CD1c-positive myeloid dendritic cell (primary cell): Measurements from ENCODE around the gene HACD2.
"Not testable (repeated sequence)": the region's sequence is repeated elsewhere in the genome, so short reads cannot be mapped to it uniquely, and the experiment has no call there.

Experiments
- DNase-seq: peaks from one replicate; pipeline ENCODE4 v3.0.0-alpha.2; 2016; ENCODE audit errors: extremely low spot score

Gene HACD2

DNA sequence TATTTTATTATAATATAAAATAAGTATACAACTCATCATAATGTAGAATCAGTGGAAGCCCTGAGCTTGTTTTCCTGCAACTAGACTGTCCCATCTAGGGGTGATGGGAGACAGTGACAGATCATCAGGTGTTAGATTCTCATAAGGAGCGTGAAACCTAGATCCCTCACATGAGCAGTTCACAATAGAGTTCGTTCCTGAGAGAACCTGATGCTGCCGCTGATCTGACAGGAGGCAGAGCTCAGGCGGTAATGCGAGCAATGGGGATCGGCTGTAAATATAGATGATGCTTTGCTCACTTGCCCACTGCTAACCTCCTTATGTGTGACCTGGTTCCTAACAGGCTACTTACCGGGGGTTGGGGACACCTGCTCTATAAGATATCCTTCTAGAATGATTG is 26.8 kb upstream of the HACD2 start:
- not testable (repeated sequence) for DNase-seq

DNA sequence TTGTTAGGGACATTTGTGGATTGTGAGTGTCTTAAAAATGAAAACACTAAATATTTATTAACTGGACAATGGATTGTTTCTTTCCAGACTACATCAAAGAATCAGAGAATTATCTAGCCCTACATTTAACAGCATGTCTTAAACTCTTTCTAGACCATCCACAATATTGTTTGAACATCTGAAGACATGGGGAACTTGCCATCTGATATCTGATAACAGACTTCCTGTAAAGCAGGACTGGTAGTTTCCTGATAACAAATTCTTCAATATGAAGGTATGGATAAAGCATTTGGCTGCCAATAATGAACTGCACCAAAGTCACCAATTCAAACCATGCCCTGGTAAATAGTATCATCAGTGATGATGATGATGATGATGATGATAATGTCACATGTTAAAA is 26.2 kb upstream of the HACD2 start:
- no peak for DNase-seq

DNA sequence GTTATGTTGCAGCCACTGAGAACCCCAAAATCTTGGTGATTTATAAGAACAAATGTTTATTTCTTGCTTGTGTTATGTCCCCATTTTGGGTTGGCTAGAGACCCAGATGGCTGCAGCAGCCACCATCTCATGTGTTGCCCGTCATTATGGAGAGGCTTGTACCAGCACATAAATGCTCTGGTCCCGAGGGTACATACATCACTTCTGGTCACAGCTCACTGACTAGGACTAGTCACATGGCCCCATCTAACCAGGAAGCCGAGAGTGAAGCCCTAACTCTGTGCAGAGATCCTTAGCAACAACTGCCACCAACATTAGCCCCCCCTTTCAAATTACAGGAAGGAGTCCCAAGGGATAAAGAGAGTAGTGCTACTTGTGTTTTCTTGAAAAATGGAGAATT is 25.5 kb upstream of the HACD2 start:
- DNase-seq: no peak

DNA sequence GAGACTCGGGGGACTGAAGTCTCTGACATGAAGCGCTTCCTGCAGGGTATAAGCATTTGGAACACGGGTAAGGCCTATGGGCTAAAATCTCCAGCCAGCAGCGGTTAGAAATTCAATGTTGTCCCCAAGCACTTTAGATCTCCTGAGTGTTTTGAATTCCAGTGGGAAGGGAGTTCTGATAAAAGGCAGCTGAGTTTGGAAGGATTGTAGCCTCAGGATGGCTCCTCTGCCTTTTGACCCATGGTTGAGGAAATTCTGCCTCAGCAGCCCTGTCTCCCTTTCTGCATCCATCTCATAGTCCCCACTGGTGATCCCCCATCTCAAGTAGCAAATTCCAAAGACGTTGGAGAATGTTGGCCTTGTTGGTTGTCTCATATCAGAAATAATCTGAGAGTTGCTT is 24.2 kb upstream of the HACD2 start:
- DNase-seq: no peak

DNA sequence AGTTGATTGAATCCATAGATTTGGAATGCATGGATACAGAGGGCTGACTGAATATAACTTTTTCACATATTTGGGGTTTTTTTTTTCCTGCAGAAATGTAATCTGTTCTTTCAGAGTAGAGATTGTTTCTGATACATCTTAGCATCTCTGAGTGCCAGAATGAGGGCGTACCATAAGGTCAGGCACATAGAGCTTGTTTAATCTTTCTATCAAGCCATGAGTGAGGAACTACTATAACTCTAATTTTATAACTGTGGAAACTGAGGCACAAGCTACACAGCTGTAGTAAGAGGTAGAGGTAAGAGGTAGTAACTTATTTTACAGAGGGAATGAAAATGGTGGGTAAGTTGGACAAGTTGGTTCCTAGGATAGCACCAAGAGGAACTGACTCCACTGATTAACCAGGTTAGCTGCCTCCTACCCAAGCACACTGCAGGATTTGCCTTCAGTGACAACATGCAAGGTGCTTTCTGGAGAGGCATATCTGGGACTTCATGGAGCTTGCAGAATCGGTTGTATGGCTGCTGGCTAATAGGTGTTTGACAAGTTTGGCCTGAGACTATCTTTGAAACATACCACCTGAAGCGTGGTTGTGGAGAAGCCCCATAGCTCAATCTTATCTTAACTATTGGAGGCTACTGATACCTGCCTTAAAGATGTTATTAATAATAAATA is 23.5 kb upstream of the HACD2 start:
- no peak for DNase-seq

DNA sequence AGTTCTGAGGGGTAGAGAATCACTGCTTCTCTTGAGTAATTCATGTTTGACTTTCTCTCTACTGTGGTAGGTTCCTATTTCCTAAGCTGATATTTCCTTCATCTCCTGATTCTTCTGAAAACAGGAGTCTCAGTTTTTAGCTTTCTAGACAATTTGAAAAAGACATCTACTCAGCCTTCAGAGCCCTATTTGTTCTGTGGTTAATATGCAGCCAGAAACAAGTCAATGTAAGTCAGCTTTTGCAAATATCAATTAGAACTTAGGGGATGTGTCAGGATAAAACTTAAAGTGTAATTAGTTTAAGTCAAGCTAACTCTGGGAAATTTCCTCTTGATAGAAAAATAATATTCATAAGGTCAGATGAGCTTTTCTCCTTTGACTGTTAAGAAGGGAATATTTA is 21.7 kb upstream of the HACD2 start:
- DNase-seq: no peak

DNA sequence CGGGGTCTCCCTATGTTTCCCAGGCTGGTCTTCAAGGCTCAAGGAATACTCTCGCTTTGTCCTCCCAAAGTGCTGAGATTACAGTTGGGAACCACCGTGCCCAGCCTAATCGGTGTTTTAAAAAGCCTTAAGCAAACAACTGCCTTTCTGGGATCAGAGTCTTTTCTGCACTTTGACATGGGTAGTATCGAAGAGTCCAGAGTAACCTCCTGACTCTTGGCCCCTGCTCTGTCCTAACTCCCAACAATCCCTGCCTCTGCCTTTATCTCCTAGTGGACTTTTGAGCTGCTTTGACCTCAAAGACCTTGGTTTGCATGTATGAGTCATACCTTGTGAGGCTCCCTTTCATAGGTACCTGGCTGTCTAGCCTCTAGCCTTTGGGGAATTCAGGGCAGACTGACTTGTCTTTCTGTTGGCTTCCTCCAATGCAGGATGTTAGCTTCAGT is 21.0 kb upstream of the HACD2 start:
- DNase-seq: no peak

DNA sequence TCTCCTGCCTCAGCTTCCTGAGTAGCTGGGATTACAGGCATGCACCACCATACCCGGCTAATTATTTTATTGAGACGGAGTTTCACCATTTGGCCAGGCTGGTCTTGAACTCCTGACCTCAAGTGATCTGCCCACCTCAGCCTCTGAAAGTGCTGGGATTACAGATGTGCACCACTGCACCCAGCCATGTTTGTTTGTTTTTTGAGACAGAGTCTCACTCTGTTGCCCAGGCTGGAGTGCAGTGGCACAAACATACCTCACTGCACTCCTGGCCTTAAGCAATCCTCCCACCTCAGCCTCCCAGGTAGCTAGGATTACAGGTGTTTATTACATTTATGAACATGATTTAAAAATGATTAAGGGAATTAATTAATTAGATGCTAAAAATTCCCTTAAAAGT is 18.3 kb upstream of the HACD2 start:
- DNase-seq: not testable (repeated sequence)

DNA sequence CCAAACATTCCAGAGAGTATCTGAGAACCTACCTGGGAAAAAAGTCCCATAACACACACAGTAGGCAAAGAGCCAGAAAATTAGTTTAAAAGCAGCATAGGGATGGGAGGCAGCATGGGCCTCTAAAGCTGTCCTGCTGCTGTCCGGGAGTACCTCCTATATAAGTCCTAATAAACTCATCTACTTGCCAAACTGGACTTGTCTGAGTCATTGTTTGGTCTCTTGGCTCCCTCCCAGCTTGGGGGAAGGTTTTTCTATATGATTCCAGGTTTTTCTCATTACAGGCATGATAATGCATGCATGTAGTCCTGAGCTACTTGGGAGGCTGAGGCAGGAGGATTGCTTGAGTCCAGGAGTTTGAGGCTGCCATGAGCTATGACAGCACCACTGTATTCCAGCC is 17.5 kb upstream of the HACD2 start:
- DNase-seq: no peak

DNA sequence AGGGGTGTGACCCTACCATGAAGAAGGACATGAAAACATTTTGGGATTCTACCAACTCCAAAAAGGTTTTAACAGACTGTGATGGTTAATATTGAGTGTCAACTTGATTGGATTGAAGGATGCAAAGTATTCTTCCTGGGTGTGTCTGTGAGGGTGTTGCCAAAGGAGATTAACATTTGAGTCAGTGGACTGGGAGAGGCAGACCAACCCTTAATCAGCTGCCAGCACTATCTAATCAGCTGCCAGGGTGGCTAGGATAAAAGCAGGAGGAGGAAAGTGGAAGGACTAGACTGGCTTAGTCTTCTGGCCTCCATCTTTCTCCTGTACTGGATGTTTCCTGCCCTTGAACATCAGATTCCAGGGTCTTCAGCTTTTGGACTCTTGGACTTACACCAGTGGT is 16.0 kb upstream of the HACD2 start:
- not testable (repeated sequence) for DNase-seq

DNA sequence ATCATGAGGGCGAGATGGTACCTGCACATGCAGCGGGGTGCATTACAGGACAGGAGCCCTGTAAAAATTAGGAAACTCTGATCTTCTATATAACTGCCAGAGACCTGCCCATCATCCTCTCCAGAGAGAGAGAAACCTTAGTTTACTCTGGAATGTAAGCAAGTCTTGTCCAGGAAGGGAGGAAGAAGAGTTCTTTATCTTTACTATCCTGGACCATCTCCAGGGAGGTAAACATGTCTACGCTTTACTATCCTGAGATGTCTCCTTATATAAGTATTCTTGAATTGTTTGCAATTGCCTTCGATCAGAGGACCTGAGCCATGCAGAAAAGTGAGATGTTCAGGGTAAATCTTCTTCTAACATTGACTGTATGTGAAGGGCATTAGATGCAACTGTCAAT is 12.7 kb upstream of the HACD2 start:
- DNase-seq: no peak

DNA sequence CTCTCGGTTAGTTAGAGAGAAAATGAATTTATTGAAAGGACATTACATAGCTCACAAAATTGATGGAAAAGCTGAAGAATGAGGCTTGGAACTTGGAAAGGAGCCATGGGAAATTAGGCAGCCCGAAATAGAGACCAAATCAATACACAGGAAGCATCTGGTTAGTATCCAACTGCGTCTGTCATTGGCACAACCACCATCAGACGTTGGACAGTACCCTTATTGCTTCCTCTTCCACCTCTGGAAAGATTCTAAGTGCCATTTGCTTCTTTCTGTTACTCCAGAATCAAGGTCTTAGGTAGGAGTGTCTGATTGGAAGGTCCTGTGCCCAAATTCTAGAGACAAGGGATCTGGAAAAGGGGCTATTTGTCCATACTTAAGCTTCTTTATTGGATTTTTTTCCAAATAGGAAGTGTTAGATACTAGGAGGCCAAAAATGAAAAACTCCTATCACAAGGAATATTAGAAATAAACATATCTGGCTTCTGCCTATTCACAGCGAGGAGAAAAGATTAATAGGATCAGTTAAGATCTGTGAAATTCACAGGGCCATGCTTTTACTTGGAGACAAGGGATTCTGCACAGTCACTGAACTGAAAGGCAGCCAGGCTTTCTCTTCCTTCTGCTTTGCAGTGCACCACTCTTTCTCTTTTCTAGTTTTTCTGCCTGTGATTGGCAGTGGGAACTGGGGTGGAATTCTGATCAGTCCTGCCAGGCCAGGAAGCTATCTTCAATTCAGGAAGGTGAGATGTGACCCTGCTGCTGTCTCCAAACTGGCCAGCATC is 10.7 kb upstream of the HACD2 start:
- DNase-seq: no peak

DNA sequence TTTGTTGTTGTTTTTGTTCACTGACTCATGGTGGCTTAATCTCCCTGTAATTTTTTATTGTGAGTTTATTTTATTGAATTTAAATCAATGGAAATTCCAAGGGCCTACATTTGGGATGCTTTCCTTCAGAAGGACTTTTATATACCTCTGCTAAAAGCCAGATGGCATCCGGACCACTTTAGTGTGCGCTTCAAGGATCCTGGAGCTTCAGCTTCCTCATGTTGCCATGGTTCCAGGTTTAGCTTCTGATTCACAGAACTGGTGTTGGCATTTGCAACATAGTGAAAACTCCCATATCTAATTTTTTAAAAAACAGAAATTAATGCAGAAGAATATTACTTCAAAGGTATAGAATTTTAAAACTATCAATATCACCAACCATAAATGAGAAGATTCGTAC is 8.5 kb upstream of the HACD2 start:
- DNase-seq: no peak

DNA sequence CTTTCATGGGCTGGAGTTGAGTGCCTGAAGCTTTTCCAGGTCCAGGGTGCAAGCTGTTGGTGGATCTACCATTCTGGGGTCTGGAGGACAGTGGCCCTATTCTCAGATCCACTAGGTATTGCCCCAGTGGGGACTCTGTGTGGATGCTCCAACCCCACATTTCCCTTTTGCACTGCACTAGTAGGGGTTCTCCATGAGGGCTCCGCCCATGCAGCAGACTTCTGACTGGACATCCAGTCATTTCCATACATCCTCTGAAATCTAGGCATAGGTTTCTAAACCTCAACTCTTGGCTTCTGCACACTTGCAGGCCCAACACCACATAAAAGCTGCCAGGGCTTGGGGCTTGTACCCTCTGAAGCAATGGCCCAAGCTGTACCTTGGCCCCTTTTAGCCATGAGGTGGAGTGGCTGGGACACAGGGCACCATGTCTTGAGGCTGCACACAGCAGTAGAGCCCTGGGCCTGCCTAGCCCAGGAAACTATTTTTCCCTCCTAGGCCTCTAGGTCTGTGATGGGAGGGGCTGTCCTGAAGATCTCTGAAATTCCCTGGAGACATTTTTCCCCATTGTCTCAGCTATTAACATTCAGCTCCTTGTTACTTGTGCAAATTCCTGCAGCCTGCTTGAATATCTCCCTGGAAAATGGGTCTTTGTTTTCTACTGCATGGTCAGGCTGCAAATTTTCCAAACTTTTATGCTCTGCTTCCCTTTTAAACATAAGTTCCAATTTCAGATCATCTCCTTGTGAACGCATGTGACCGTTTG is 6.0 kb upstream of the HACD2 start:
- no peak for DNase-seq

DNA sequence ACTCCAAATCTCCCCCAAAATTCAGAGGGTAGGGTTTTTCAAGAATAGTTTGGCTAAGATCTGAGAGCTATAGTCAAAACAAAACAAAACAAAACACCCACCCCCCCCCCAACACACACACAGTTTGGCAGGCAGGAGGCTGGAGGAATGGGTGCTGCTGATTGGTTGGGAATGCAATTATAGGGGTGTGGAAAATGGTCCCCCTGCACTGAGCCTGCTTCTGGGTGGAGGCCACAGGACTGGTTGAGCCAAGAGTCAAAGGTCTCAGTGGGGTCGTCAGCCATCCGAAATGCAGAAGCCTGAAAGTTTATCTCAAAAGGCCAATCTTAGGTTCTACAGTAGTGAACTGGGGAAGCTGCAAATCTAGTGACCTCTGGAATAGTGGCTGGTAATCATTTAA is 2.5 kb upstream of the HACD2 start:
- DNase-seq: no peak

DNA sequence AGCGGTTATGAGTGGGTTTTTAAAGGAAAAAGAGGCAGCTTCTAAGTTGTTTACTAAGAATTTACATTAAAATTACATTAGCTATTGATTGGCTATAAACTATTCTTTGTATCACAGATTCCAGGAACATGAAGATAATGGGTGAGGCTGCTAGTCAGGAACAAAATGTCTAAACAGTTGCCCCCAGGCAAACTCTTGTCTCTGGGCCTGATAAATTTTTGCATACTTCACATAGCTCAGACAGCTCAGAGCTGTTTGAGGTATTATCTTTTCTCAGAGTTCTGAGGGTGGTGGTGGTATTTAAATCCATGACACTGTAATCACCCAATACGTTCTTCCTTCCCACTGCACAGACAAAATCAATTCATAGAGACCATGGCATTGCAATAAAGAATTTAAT is 2.1 kb upstream of the HACD2 start:
- no peak for DNase-seq

DNA sequence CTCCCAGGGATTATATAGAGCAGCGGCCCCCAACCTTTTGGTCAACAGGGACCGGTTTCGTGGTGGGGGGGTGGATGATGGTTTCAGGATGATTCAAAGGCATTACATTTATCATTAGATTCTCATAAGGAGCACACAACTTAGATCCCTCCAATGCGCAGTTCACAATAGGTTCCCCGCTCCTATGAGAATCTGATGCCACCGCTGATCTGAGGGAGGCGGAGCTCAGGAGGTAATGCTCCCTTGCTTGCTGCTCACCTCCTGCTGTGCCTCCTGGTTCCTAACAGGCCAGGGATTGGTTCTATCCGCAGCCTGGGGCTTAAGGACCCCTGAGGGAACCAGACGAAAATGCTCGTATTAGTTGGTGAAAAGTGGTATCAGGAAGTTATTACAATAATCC is 1.3 kb upstream of the HACD2 start:
- no peak for DNase-seq

DNA sequence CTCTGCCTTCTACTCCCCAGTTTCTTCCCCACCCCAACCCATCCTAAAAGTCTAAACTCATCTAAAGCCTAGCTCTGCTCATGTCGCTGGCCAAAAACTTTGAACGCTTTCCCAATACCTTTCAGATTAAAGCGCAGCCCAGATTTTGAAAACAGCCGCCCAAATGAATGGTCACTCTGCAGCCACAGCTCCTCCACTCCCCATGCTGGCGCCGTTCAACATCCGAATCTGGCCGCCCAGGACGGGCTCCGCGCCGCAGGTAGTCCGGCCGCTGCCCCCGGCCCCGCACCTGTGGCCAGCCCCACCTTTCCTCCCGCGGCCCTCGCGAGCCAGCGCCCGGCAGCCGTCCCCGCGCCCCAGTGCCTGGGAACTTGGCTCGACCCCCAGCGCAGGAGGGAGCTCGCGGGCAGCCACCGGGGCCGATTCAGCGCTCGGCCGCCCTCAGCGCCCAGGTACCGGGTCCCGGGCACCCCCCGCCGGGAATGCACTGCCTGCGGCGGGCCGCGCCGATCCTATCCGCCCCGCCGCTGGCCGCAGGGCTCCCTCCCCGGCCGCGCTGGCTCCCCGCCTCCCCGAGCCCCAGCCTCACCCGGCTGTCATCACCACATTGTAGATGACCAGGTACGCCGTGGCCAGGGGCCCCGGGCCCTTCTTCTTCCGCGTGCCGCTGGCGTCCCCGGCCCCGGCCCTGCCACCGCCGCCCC is 417 bp downstream of the HACD2 start:
- DNase-seq: no peak

DNA sequence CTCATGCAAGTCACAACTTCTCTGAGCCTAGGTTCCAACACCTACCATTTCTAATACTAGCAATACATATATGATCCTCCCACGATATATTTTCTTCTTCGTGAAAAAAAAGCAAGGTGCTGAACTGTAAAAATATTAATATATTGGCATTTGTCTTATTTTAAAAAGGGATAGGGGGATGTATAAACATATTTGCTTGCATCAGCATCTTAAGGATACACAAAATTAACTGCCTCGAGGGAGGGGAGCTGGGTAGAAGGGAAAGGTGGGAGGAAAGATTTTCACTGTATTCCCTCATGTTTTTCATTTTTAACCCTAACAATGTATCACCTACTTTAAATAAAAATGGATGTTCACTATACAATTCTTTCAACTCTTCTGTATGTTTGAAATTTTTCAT is 1.3 kb downstream of the HACD2 start:
- no peak for DNase-seq

DNA sequence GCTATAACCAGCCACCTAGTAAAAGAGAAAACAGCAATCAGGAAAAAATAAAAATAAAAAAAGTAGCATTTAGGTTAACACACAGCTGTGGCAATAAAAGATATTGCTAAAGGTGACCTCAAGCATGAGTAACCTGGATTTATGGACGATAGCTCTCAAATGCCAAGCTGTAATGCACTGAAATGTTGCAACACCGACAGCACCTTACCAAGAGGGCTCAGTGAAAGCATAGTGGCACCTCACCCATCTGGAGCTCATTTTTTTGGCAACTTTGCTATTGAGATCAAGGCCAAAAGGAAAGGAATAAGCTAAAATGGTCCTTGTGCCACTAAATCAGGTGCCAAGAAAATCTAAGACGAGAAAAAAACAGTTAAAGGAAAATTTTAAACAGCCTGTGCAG is 2.5 kb downstream of the HACD2 start:
- DNase-seq: no peak

DNA sequence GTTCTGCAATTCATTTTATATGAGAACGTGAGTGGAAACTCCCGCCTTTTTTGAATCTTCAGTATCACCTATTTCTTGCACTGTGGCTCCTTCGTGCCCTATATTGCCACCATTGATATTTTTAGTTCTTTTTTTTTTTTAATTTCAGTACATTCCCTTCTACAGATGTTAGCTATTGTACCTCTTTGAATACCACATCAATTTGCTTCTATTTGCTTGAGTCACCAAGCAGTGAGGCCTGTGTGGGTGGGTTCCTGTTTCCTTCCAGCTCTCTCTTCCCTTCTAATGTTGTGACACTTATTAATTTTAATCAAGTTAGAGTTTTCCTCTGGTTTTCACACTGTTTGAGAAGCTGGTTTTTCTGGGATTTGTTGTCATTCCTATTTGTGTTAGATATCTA is 8.7 kb downstream of the HACD2 start:
- peak; percentile 84 for DNase-seq

DNA sequence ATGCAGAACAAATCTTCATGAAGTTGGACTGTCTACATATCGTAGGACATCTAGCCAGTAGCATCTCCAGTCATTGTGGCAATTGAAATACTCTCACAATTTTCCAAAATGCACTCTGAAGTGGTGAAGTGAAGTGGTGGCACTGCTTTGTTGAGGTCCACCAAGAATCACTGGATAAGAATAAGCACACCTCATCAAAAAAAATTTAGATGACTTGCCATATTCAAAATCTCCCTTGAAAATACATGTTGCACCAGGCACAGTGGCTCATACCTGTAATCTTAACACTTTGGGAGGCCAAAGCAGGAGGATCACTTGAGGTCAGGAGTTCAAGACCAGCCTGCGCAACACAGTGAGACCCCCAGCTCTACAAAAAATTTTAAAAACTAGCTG is 12.9 kb downstream of the HACD2 start:
- DNase-seq: no peak
